HEK293T (cell line): ENCODE results near the gene TMEM117.

ENCODE experiments used
- CTCF ChIA-PET: fragments of 350-600 bp; formaldehyde crosslinking; extraction: SDS; loops from one replicate; lab custom pipeline; 2021; ENCODE audit warnings: antibody characterized with exemption, inconsistent platforms; lab: Yijun Ruan, JAX
- POLR2A ChIA-PET: fragments of 350-600 bp; formaldehyde crosslinking; extraction: SDS; loops from one replicate; lab custom pipeline; 2020; ENCODE audit warnings: antibody characterized with exemption, inconsistent platforms; lab: Yijun Ruan, JAX
- DNase-seq: peaks from one replicate; pipeline ENCODE4 v3.0.0; 2012; ENCODE audit warnings: mixed read lengths; ENCODE audit errors: extremely low spot score
- ARNT ChIP-seq: fragments of 450-650 bp; IDR thresholded peaks from 2 replicates; pipeline ENCODE4 v1.6.1; 2017; ENCODE audit warnings: mild to moderate bottlenecking
- BHLHE40 ChIP-seq: fragments of 450-650 bp; IDR thresholded peaks from 2 replicates; pipeline ENCODE4 v1.6.1; 2016; ENCODE audit warnings: mild to moderate bottlenecking, moderate library complexity, borderline replicate concordance
- CTBP1 ChIP-seq: fragments of 450-650 bp; IDR thresholded peaks from 2 replicates; pipeline ENCODE4 v1.6.1; 2016; ENCODE audit warnings: borderline replicate concordance
- ELF4 ChIP-seq: fragments of 450-650 bp; IDR thresholded peaks from 2 replicates; pipeline ENCODE4 v1.6.1; 2017; ENCODE audit warnings: antibody characterized with exemption
- FOXA1 ChIP-seq: fragments of 450-650 bp; IDR thresholded peaks from 2 replicates; pipeline ENCODE4 v1.6.1; 2016; ENCODE audit warnings: mild to moderate bottlenecking
- FOXK2 ChIP-seq: fragments of 450-650 bp; IDR thresholded peaks from 2 replicates; pipeline ENCODE4 v1.6.1; 2016; ENCODE audit warnings: mild to moderate bottlenecking
- FOXM1 ChIP-seq: fragments of 450-650 bp; IDR thresholded peaks from 2 replicates; pipeline ENCODE4 v1.6.1; 2017; ENCODE audit warnings: mild to moderate bottlenecking, borderline replicate concordance
- HDGF ChIP-seq: fragments of 450-650 bp; IDR thresholded peaks from 2 replicates; pipeline ENCODE4 v1.6.1; 2017; ENCODE audit warnings: antibody characterized with exemption, borderline replicate concordance
- L3MBTL2 ChIP-seq: fragments of 450-650 bp; conservative IDR thresholded peaks from 2 replicates; pipeline ENCODE4 v1.6.1; 2016; ENCODE audit warnings: mild to moderate bottlenecking
- LEF1 ChIP-seq: fragments of 450-650 bp; IDR thresholded peaks from 2 replicates; pipeline ENCODE4 v1.6.1; 2017; ENCODE audit warnings: mild to moderate bottlenecking, borderline replicate concordance
- NFRKB ChIP-seq: fragments of 450-650 bp; IDR thresholded peaks from 2 replicates; pipeline ENCODE4 v1.6.1; 2016; ENCODE audit warnings: mild to moderate bottlenecking, moderate library complexity
- SP1 ChIP-seq: fragments of 450-650 bp; IDR thresholded peaks from 2 replicates; pipeline ENCODE4 v1.6.1; 2017
- SUZ12 ChIP-seq: fragments of 450-650 bp; IDR thresholded peaks from 2 replicates; pipeline ENCODE4 v1.6.1; 2016; ENCODE audit warnings: mild to moderate bottlenecking
- TARDBP ChIP-seq: fragments of 450-650 bp; IDR thresholded peaks from 2 replicates; pipeline ENCODE4 v1.6.1; 2016
- ZNF384 ChIP-seq: fragments of 450-650 bp; IDR thresholded peaks from 2 replicates; pipeline ENCODE4 v1.6.1; 2016
- TF ChIP-seq, protein P1 (sequence below): fragments of 450-650 bp; IDR thresholded peaks from 2 replicates; pipeline ENCODE4 v1.6.1; 2016

The TMEM117 gene

GRCh38 chr12:44384136-44384535, 548.3 kb downstream of the TMEM117 start:
- DNase-seq: no peak
- no peak for TF ChIP-seq CTBP1
- TF ChIP-seq SP1: no peak
- no peak for TF ChIP-seq HDGF
- ChIA-PET CTCF (no interaction called here), POLR2A (no interaction called here)

DNA sequence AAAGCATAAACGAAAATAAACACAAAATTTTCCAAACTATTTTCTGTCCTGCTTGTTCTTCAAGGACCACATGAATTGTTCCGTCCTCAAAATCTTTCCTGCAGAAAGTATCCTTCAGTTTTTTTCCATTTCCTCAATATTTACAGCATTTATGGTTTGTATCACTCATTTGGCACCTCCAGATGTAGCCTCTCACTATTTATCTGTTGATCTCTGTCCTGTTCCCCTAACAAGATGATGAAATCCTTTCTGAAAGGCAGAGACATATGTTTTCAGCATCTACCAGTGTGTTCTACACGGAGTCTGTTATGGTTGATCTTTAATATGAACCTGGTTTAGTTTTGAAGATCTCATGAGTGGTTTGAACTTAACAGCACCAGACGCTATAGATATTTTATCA, 550.1 kb downstream of the TMEM117 start:
- DNase-seq: no peak
- no peak for TF ChIP-seq ARNT
- TF ChIP-seq LEF1: no peak
- TF ChIP-seq, protein P1, sequence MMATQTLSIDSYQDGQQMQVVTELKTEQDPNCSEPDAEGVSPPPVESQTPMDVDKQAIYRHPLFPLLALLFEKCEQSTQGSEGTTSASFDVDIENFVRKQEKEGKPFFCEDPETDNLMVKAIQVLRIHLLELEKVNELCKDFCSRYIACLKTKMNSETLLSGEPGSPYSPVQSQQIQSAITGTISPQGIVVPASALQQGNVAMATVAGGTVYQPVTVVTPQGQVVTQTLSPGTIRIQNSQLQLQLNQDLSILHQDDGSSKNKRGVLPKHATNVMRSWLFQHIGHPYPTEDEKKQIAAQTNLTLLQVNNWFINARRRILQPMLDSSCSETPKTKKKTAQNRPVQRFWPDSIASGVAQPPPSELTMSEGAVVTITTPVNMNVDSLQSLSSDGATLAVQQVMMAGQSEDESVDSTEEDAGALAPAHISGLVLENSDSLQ: no peak
- TF ChIP-seq TARDBP: no peak
- TF ChIP-seq HDGF: no peak
- TF ChIP-seq CTBP1: no peak
- TF ChIP-seq FOXM1: no peak
- TF ChIP-seq FOXK2: no peak
- TF ChIP-seq L3MBTL2: no peak
- TF ChIP-seq SP1: no peak
- no peak for TF ChIP-seq BHLHE40
- no peak for TF ChIP-seq ELF4
- no peak for TF ChIP-seq FOXA1
- no peak for TF ChIP-seq ZNF384
- no peak for TF ChIP-seq SUZ12
- POLR2A ChIA-PET: no interaction called here
- CTCF ChIA-PET: no interaction called here

- DNase-seq: no peak
- TF ChIP-seq FOXA1 (no peak), TARDBP (no peak)
- ChIA-PET CTCF (no interaction called here), POLR2A (no interaction called here)
These were observed 551.7 kb downstream of the TMEM117 start for GRCh38 chr12:44387581-44387980.

GRCh38 chr12:44389038-44389437, 553.2 kb downstream of the TMEM117 start:
- DNase-seq: no peak
- ChIA-PET POLR2A (no interaction called here), CTCF (no interaction called here)
- TF ChIP-seq LEF1 (no peak), HDGF (no peak), BHLHE40 (no peak)
- TF ChIP-seq, protein P1: no peak

DNA sequence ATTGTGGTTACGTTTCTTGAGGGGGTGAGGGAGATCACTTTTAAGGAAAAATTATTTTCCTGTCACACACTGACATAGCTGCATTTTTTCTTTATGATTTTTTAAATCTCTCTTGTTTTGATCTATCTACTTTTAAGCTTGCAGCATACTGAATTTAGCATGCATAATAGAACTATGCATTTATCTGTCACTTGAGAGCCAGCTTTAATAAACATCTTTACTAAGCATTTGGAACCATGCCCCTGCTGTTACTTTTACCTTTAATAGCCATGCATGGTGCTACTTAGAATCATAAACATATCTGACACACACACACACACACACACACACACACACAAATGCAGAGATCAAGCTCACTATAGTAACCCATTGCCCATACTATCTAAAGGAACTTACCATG, 554.0 kb downstream of the TMEM117 start:
- POLR2A ChIA-PET: no interaction called here
- no peak for DNase-seq
- CTCF ChIA-PET: no interaction called here
- TF ChIP-seq SUZ12 (no peak), ARNT (no peak), ELF4 (no peak)

GRCh38 chr12:44397631-44398030, 561.8 kb downstream of the TMEM117 start:
- ChIA-PET POLR2A (no interaction called here), CTCF (no interaction called here)
- DNase-seq: no peak
- TF ChIP-seq ELF4 (no peak), LEF1 (no peak), FOXA1 (no peak), ZNF384 (no peak), NFRKB (no peak), SP1 (no peak), ARNT (no peak), SUZ12 (no peak), TARDBP (no peak), CTBP1 (no peak), FOXM1 (no peak), HDGF (no peak), BHLHE40 (no peak), L3MBTL2 (no peak), FOXK2 (no peak)
- TF ChIP-seq, protein P1: no peak

DNA sequence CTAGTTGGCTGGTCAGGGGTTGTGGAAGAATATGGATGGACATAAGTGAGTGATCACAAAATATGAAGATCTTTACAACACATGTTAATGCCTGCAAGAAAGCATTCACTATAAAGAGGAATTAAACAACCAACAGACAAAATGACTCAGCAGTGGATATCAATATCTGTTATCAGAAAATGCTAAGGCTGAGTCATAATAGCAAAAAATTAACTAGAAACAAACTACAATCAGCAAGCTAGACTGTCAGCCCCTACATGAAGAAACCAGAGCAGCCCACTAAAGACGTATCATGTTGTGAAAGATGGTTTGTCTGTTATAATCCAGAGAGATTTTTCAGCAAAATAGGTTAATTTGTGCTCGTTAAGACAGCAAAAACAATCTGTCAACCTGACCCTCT, 567.3 kb downstream of the TMEM117 start:
- no peak for DNase-seq
- TF ChIP-seq FOXM1 (no peak), ELF4 (no peak), FOXK2 (no peak), SUZ12 (no peak), ARNT (no peak), TARDBP (no peak), L3MBTL2 (no peak), HDGF (no peak), NFRKB (no peak), BHLHE40 (no peak), LEF1 (no peak), CTBP1 (no peak), SP1 (no peak), FOXA1 (no peak)
- TF ChIP-seq, protein P1: no peak
- POLR2A ChIA-PET: no interaction called here
- CTCF ChIA-PET: no interaction called here
